GM18505 (cell line): ENCODE results near the gene TPSD1.
"Not testable (repeated sequence)": the region's sequence is repeated elsewhere in the genome, so short reads cannot be mapped to it uniquely, and the experiment has no call there.

Experiments used
- ATAC-seq: cut with Tn5 transposase; IDR thresholded peaks from one replicate; pipeline ENCODE4 v1.9.1; 2021; ENCODE audit not compliant: unreplicated experiment
- POLR2A ChIP-seq: IDR thresholded peaks from 4 replicates; pipeline ENCODE4 v1.6.1; 2011; ENCODE audit warnings: borderline replicate concordance; ENCODE audit not compliant: insufficient read depth, insufficient read length; ENCODE audit errors: extremely low read depth

The TPSD1 gene

GRCh38 chr16:1225051-1225451 lies 30.8 kb upstream of the TPSD1 start, which contains the start of gene TPSG1:
Gene TPSG1, minus strand, starts transcription at chr16:1225268. Its CDS starts 16 bp downstream, at chr16:1225252.
- TF ChIP-seq POLR2A = no peak
- no peak for ATAC-seq

- not testable (repeated sequence) for ATAC-seq
Observed at GRCh38 chr16:1225728-1226311, 30.0 kb upstream of the TPSD1 start.

GRCh38 chr16:1226692-1227091 lies 29.2 kb upstream of the TPSD1 start:
- ATAC-seq = not testable (repeated sequence)

GRCh38 chr16:1228227-1228626 lies 27.6 kb upstream of the TPSD1 start:
- ATAC-seq = not testable (repeated sequence)

GRCh38 chr16:1229476-1229875 lies 26.4 kb upstream of the TPSD1 start:
- not testable (repeated sequence) for ATAC-seq

- not testable (repeated sequence) for ATAC-seq
Observed at GRCh38 chr16:1230084-1230470, 25.8 kb upstream of the TPSD1 start, which contains the start of gene TPSB2. Gene TPSB2, minus strand, starts transcription at chr16:1230184. Its CDS starts 233 bp downstream, at chr16:1229951.

- not testable (repeated sequence) for ATAC-seq
Observed at GRCh38 chr16:1230471-1231212, 25.2 kb upstream of the TPSD1 start.

- ATAC-seq = not testable (repeated sequence)
Observed at GRCh38 chr16:1231301-1231700, 24.6 kb upstream of the TPSD1 start.

GRCh38 chr16:1232049-1232748 lies 23.7 kb upstream of the TPSD1 start:
- ATAC-seq = not testable (repeated sequence)

GRCh38 chr16:1236659-1237058 lies 19.2 kb upstream of the TPSD1 start:
- not testable (repeated sequence) for ATAC-seq

GRCh38 chr16:1237990-1238389 lies 17.9 kb upstream of the TPSD1 start:
- ATAC-seq = no peak
- no peak for TF ChIP-seq POLR2A

- ATAC-seq = not testable (repeated sequence)
Observed at GRCh38 chr16:1238909-1239308, 17.0 kb upstream of the TPSD1 start.

- not testable (repeated sequence) for ATAC-seq
Observed at GRCh38 chr16:1239575-1239974, 16.3 kb upstream of the TPSD1 start.

- ATAC-seq = not testable (repeated sequence)
Observed at GRCh38 chr16:1240436-1240835, 15.4 kb upstream of the TPSD1 start, which contains the start of gene TPSAB1. Gene TPSAB1, plus strand, starts transcription at chr16:1240705. Its CDS starts 234 bp downstream, at chr16:1240939.

- not testable (repeated sequence) for ATAC-seq
Observed at GRCh38 chr16:1241081-1241480, 14.8 kb upstream of the TPSD1 start.

- ATAC-seq = not testable (repeated sequence)
Observed at GRCh38 chr16:1243363-1243762, 12.5 kb upstream of the TPSD1 start.

GRCh38 chr16:1243907-1244850 lies 11.7 kb upstream of the TPSD1 start:
- ATAC-seq = not testable (repeated sequence)
